Measurements from ENCODE around the gene TBCB.

GRCh38 chr19:36089847-36090246 is 25.4 kb upstream of the TBCB start:
- TF ChIP-seq CTCF (IDR thresholded peaks at IDR 0.05) (no peak), POLR2A (IDR thresholded peaks at IDR 0.05) (no peak), EP300 (IDR thresholded peaks at IDR 0.05) (no peak)

All from tibial nerve (tissue), 4 donors.